Panc1 (cell line): ENCODE data around the gene CMKLR1. TPM values are rescaled to one million over a fixed set of nuclear protein-coding genes. Genes with fewer than 3 reads are reported as not detected.

Experiments used
- ATAC-seq: fragments of 200-7000 bp; cut with Tn5 transposase; 2 replicates; pipeline ENCODE4 v1.9.1; 2020; ENCODE audit warnings: mild to moderate bottlenecking, moderate library complexity
- BruUV-seq: library from RNA; stranded (reverse); fragments of 400-500 nt; replicated peaks from 2 replicates; lab custom pipeline; 2021; lab: Mats Ljungman, UMichigan
- CTCF ChIA-PET: fragments of 300-600 bp; sonication (Branson Sonifier 250); formaldehyde crosslinking; loops from one replicate; lab custom pipeline; 2022; ENCODE audit warnings: antibody characterized with exemption; lab: Charles Lee
- POLR2A ChIA-PET: fragments of 300-600 bp; sonication (Branson Sonifier 250); formaldehyde crosslinking; loops from one replicate; lab custom pipeline; 2022; ENCODE audit warnings: antibody characterized with exemption; lab: Charles Lee
- DNase-seq: peaks from one replicate; pipeline ENCODE4 v3.0.0-alpha.2; 2010; ENCODE audit warnings: low read depth, low spot score
- H3K27ac ChIP-seq: 2 replicates; pipeline ENCODE4 v1.5.1; 2011; ENCODE audit warnings: mild to moderate bottlenecking, low read length, inconsistent platforms
- H3K27me3 ChIP-seq: fragments of 200-500 bp; sonication (Bioruptor generic); 2 replicates; pipeline ENCODE4 v1.6.0; 2014; ENCODE audit warnings: low read length, inconsistent platforms; ENCODE audit not compliant: control insufficient read depth, insufficient read depth
- H3K36me3 ChIP-seq: fragments of 200-500 bp; sonication (Bioruptor generic); 2 replicates; pipeline ENCODE4 v1.5.1; 2014; ENCODE audit warnings: inconsistent platforms, mild to moderate bottlenecking, low read length, moderate library complexity; ENCODE audit not compliant: control insufficient read depth, insufficient read depth
- H3K4me1 ChIP-seq: 2 replicates; pipeline ENCODE4 v1.5.1; 2011; ENCODE audit warnings: inconsistent platforms, mild to moderate bottlenecking, low read length, moderate library complexity; ENCODE audit not compliant: control insufficient read depth, insufficient read depth
- H3K4me3 ChIP-seq, 2 experiments: 2 replicates each; pipeline ENCODE4 v1.5.1; 2011 to 2012; ENCODE audit warnings: low read depth in 2 of 2, low read length in 2 of 2, mild to moderate bottlenecking in 2 of 2, inconsistent platforms in 1 of 2, moderate library complexity in 1 of 2
- H3K9me3 ChIP-seq: fragments of 200-500 bp; sonication (Bioruptor generic); 2 replicates; pipeline ENCODE4 v1.5.1; 2014; ENCODE audit warnings: low read depth, mild to moderate bottlenecking, inconsistent platforms, low read length, moderate library complexity; ENCODE audit not compliant: control insufficient read depth, insufficient read depth
- CTCF ChIP-seq: fragments of 450-650 bp; IDR thresholded peaks from 2 replicates; pipeline ENCODE4 v1.5.1; 2017; ENCODE audit warnings: mild to moderate bottlenecking
- POLR2AphosphoS5 ChIP-seq: IDR thresholded peaks from 2 replicates; pipeline ENCODE4 v1.6.1; 2012; ENCODE audit warnings: mild to moderate bottlenecking, low read depth, low read length, moderate library complexity
- REST ChIP-seq, 2 experiments: IDR thresholded peaks; 2 replicates each; pipeline ENCODE4 v1.6.1; 2011 to 2012; ENCODE audit warnings: low read depth in 2 of 2, control low read depth in 1 of 2, low read length in 1 of 2, mild to moderate bottlenecking in 1 of 2, moderate library complexity in 1 of 2; ENCODE audit not compliant: insufficient read depth in 1 of 2
- SIN3A ChIP-seq: IDR thresholded peaks from 2 replicates; pipeline ENCODE4 v1.6.1; 2012; ENCODE audit warnings: low read depth, mild to moderate bottlenecking, low read length, moderate library complexity, borderline replicate concordance; ENCODE audit not compliant: insufficient read depth
- TCF7L2 ChIP-seq: IDR thresholded peaks from 2 replicates; pipeline ENCODE4 v1.6.1; 2011; ENCODE audit warnings: mild to moderate bottlenecking, low read depth, low read length, inconsistent platforms
- in situ Hi-C: cut with HindIII; loops from 2 replicates; pipeline ENCODE4 v1.10.0; 2016; ENCODE audit warnings: low sequenced_read_pairs, low pct_unique_long_range_greater_than_20kb
- intact Hi-C: fragments of 100-400 bp; cut with micrococcal nuclease; formaldehyde crosslinking; loops from one replicate; pipeline ENCODE4 v1.10.0; 2022; ENCODE audit not compliant: unreplicated experiment
- total RNA-seq: library from RNA; stranded (reverse); gene quantifications from one replicate; pipeline ENCODE4 v1.2.1, GENCODE V29; 2021; ENCODE audit not compliant: unreplicated experiment

The CMKLR1 gene
- total RNA-seq, 1 experiment from 2014 or later: 0.03 TPM

GRCh38 chr12:108296945-108297344, 42.2 kb downstream of the CMKLR1 start:
- Histone ChIP-seq H3K4me3 (no peak overlapping the region), H3K27ac (no peak overlapping the region), H3K9me3 (no peaks in the 10 kb centered on the region), H3K27me3 (peaks cover 7% of the 10 kb centered on the region; the same call in 1 of the 2 replicates), H3K36me3 (no peaks in the 10 kb centered on the region), H3K4me1 (no peaks in the 10 kb centered on the region)
- no TSS peak for BruUV-seq
- intact Hi-C loops (no loop called here), in situ Hi-C loops (no loop called here)
- TF ChIP-seq SIN3A (no peak), POLR2AphosphoS5 (no peak), CTCF (no peak), REST (IDR thresholded peaks at IDR 0.05; ENCODE audit: insufficient read depth in 1 of 2, low read depth in 2 of 2, low read length in 1 of 2) (no peak), TCF7L2 (no peak)
- DNase-seq (no peak), ATAC-seq (no peak)
- ChIA-PET POLR2A (no interaction called here), CTCF (no interaction called here)

GRCh38 chr12:108295641-108296040, 43.5 kb downstream of the CMKLR1 start:
- in situ Hi-C loops: no loop called here
- ATAC-seq (no peak), DNase-seq (no peak)
- ChIA-PET CTCF (no interaction called here), POLR2A (no interaction called here)
- H3K27ac ChIP-seq: no peak overlapping the region
- no peaks in the 10 kb centered on the region for H3K36me3 ChIP-seq
- H3K9me3 ChIP-seq: no peaks in the 10 kb centered on the region
- H3K27me3 ChIP-seq: peaks cover 7% of the 10 kb centered on the region; the same call in 1 of the 2 replicates
- no peak for TF ChIP-seq TCF7L2
- no peak for TF ChIP-seq CTCF
- TF ChIP-seq REST (IDR thresholded peaks at IDR 0.05; ENCODE audit: insufficient read depth in 1 of 2, low read depth in 2 of 2, low read length in 1 of 2): no peak
- TF ChIP-seq SIN3A: no peak
- TF ChIP-seq POLR2AphosphoS5: no peak
- no TSS peak for BruUV-seq
- H3K4me1 ChIP-seq: no peaks in the 10 kb centered on the region
- no peak overlapping the region for H3K4me3 ChIP-seq
- intact Hi-C loops: no loop called here
